HCT116 (cell line): ENCODE results near the gene PDE7B. TPM values are rescaled to one million over a fixed set of nuclear protein-coding genes. Genes with fewer than 3 reads are reported as not detected.

Experiments used
- ATAC-seq: fragments of 200-7000 bp; cut with Tn5 transposase; 2 replicates; pipeline ENCODE4 v1.9.1; 2020; ENCODE audit warnings: mild to moderate bottlenecking, moderate library complexity
- BruUV-seq: library from RNA; stranded (reverse); fragments of 400-500 nt; replicated peaks from 2 replicates; lab custom pipeline; 2021; lab: Mats Ljungman, UMichigan
- CTCF ChIA-PET: fragments of 300-600 bp; sonication (Branson Sonifier 250); formaldehyde crosslinking; loops from one replicate; lab custom pipeline; 2021; ENCODE audit warnings: antibody characterized with exemption; lab: Charles Lee
- POLR2A ChIA-PET: fragments of 300-600, 350-600 bp; sonication (Branson Sonifier 250); formaldehyde crosslinking; loops from one replicate; lab custom pipeline; 2021; ENCODE audit warnings: antibody characterized with exemption; lab: Charles Lee
- RAD21 ChIA-PET, 2 experiments: fragments of 300-600 bp; sonication (Branson Sonifier 250); formaldehyde crosslinking; loops; one replicate each; lab custom pipeline; 2023; ENCODE audit warnings: low total read pairs in 2 of 2; ENCODE audit not compliant: uncharacterized antibody in 2 of 2, unreplicated experiment in 2 of 2, low non-redundant PET in 1 of 2; lab: Charles Lee
- DNase-seq: peaks from one replicate; pipeline ENCODE4 v3.0.0-alpha.2; 2010; ENCODE audit warnings: low read depth, low spot score
- H2AFZ ChIP-seq: fragments of 200-600 bp; shearing (Covaris generic), sonication (generic); 2 replicates; pipeline ENCODE4 v1.6.1; 2017; ENCODE audit warnings: low read depth, mixed run types, mixed read lengths, antibody characterized with exemption, low read length; ENCODE audit not compliant: poor library complexity, severe bottlenecking
- H3K27ac ChIP-seq: 2 replicates; pipeline ENCODE4 v1.5.1; 2012; ENCODE audit warnings: low read depth, low read length
- H3K27me3 ChIP-seq: fragments of 200-600 bp; sonication (generic); 2 replicates; pipeline ENCODE4 v1.6.1; 2016; ENCODE audit warnings: mixed run types, low read length, mixed read lengths; ENCODE audit not compliant: insufficient read depth
- H3K36me3 ChIP-seq, 2 experiments: fragments of 200-500 bp in 1 of 2; fragments of 200-600 bp in 1 of 2; sonication (Bioruptor generic) in 1 of 2; sonication (generic) in 1 of 2; 2 replicates each; pipeline versions ENCODE4 v1.5.1 to v1.6.1; 2014 to 2016; ENCODE audit warnings: low read length in 2 of 2, inconsistent platforms in 1 of 2, mixed read lengths in 1 of 2, mixed run types in 1 of 2; ENCODE audit not compliant: insufficient read depth in 2 of 2, control insufficient read depth in 1 of 2
- H3K4me1 ChIP-seq, 2 experiments: fragments of 200-600 bp in 1 of 2; sonication (generic) in 1 of 2; 2 replicates each; pipeline versions ENCODE4 v1.5.1 to v1.6.1; 2012 to 2017; ENCODE audit warnings: low read length in 2 of 2, inconsistent platforms in 1 of 2, mild to moderate bottlenecking in 1 of 2, mixed read lengths in 1 of 2, mixed run types in 1 of 2, moderate library complexity in 1 of 2; ENCODE audit not compliant: insufficient read depth in 2 of 2, control insufficient read depth in 1 of 2
- H3K4me2 ChIP-seq: fragments of 200-600 bp; sonication (generic); 2 replicates; pipeline ENCODE4 v1.6.1; 2017; ENCODE audit warnings: mixed run types, low read length, mixed read lengths
- H3K4me3 ChIP-seq, 2 experiments: fragments of 200-600 bp in 1 of 2; sonication (generic) in 1 of 2; replicated peaks in 1 of 2; 2 replicates each; pipeline ENCODE4 v1.5.1; 2011 to 2016; ENCODE audit warnings: low read length in 2 of 2, control low read depth in 1 of 2, low read depth in 1 of 2, mild to moderate bottlenecking in 1 of 2, mixed read lengths in 1 of 2, mixed run types in 1 of 2
- H3K79me2 ChIP-seq: fragments of 200-600 bp; sonication (generic); 2 replicates; pipeline ENCODE4 v1.6.1; 2017; ENCODE audit warnings: mild to moderate bottlenecking, mixed run types, low read length, moderate library complexity, mixed read lengths; ENCODE audit not compliant: insufficient read depth
- H3K9ac ChIP-seq: fragments of 200-600 bp; sonication (generic); 2 replicates; pipeline ENCODE4 v1.6.1; 2016; ENCODE audit warnings: low read length, mixed read lengths
- H3K9me2 ChIP-seq: fragments of 200-600 bp; sonication (generic), shearing (Covaris generic); 2 replicates; pipeline ENCODE4 v1.6.1; 2017; ENCODE audit warnings: mixed run types, mild to moderate bottlenecking, moderate library complexity; ENCODE audit not compliant: insufficient read depth
- H3K9me3 ChIP-seq, 2 experiments: fragments of 200-500 bp in 1 of 2; fragments of 200-600 bp in 1 of 2; sonication (Bioruptor generic) in 1 of 2; sonication (generic) in 1 of 2; 2 replicates each; pipeline ENCODE4 v1.6.1; 2014 to 2017; ENCODE audit warnings: low read length in 2 of 2, mixed read lengths in 2 of 2, inconsistent platforms in 1 of 2, low read depth in 1 of 2, mild to moderate bottlenecking in 1 of 2, mixed run types in 1 of 2, moderate library complexity in 1 of 2; ENCODE audit not compliant: control insufficient read depth in 1 of 2, insufficient read depth in 1 of 2
- H4K20me1 ChIP-seq: fragments of 200-600 bp; sonication (generic), shearing (Covaris generic); 2 replicates; pipeline ENCODE4 v1.6.1; 2017; ENCODE audit warnings: mixed run types, mild to moderate bottlenecking, moderate library complexity; ENCODE audit not compliant: insufficient read depth
- ATF3 ChIP-seq: IDR thresholded peaks from 2 replicates; pipeline ENCODE4 v1.6.1; 2012
- CBX3 ChIP-seq: IDR thresholded peaks from 2 replicates; pipeline ENCODE4 v1.6.1; 2012; ENCODE audit warnings: low read depth
- CEBPB ChIP-seq: IDR thresholded peaks from 2 replicates; pipeline ENCODE4 v1.6.1; 2012; ENCODE audit warnings: low read depth
- CTCF ChIP-seq, 3 experiments: fragments of 200-600 bp in 1 of 3; sonication (generic) in 1 of 3; IDR thresholded peaks in 2 of 3; conservative IDR thresholded peaks in 1 of 3; 2 replicates each; pipeline ENCODE4 v1.5.1; 2012 to 2017; ENCODE audit warnings: low read depth in 2 of 3, low read length in 2 of 3, antibody characterized with exemption in 1 of 3, borderline replicate concordance in 1 of 3, control low read depth in 1 of 3, mild to moderate bottlenecking in 1 of 3, mixed read lengths in 1 of 3, mixed run types in 1 of 3, moderate library complexity in 1 of 3; ENCODE audit not compliant: insufficient read depth in 1 of 3
- EGR1 ChIP-seq: IDR thresholded peaks from 2 replicates; pipeline ENCODE4 v1.6.1; 2012; ENCODE audit warnings: low read depth
- EZH2 ChIP-seq: fragments of 200-600 bp; sonication (generic); IDR thresholded peaks from 2 replicates; pipeline ENCODE4 v1.6.1; 2017; ENCODE audit warnings: antibody characterized with exemption, mixed run types
- EZH2phosphoT487 ChIP-seq: fragments of 200-600 bp; IDR thresholded peaks from 2 replicates; pipeline ENCODE4 v1.6.1; 2018; ENCODE audit warnings: antibody characterized with exemption, borderline replicate concordance
- JUND ChIP-seq: IDR thresholded peaks from 2 replicates; pipeline ENCODE4 v1.6.1; 2012
- POLR2A ChIP-seq: IDR thresholded peaks from 2 replicates; pipeline ENCODE4 v1.7.0; 2011; ENCODE audit warnings: borderline replicate concordance; ENCODE audit not compliant: insufficient read depth, insufficient read length; ENCODE audit errors: extremely low read depth
- REST ChIP-seq: IDR thresholded peaks from 2 replicates; pipeline ENCODE4 v1.6.1; 2012; ENCODE audit warnings: low read depth
- SIN3A ChIP-seq: IDR thresholded peaks from 2 replicates; pipeline ENCODE4 v1.6.1; 2012; ENCODE audit warnings: low read depth
- SP1 ChIP-seq: IDR thresholded peaks from 2 replicates; pipeline ENCODE4 v1.6.1; 2012; ENCODE audit warnings: low read depth
- ZBTB33 ChIP-seq: IDR thresholded peaks from 2 replicates; pipeline ENCODE4 v1.6.1; 2011; ENCODE audit warnings: mild to moderate bottlenecking, low read length, moderate library complexity; ENCODE audit not compliant: insufficient replicate concordance; ENCODE audit errors: extremely low read depth
- ZNF274 ChIP-seq: fragments of 200-500 bp; sonication (Bioruptor generic); IDR thresholded peaks from 2 replicates; pipeline ENCODE4 v1.6.1; 2014; ENCODE audit warnings: mild to moderate bottlenecking, low read depth, low read length, inconsistent platforms
- intact Hi-C: fragments of 100-400 bp; cut with micrococcal nuclease; formaldehyde crosslinking; loops from 2 replicates; pipeline ENCODE4 v1.10.0; 2022
- total RNA-seq: library from RNA; stranded (reverse); gene quantifications from one replicate; pipeline ENCODE4 v1.2.1, GENCODE V29; 2021; ENCODE audit not compliant: unreplicated experiment

PDE7B gene
- total RNA-seq, 1 experiment from 2014 or later = 0.61 TPM

- no peak overlapping the region for H3K27ac ChIP-seq
- no peak overlapping the region for H3K9ac ChIP-seq
- H3K79me2 ChIP-seq = no peaks in the 10 kb centered on the region
- H3K4me3 ChIP-seq = no peak overlapping the region
- no peaks in the 10 kb centered on the region for H3K36me3 ChIP-seq
- no peaks in the 10 kb centered on the region for H3K9me3 ChIP-seq
- intact Hi-C loops = no loop called here
- no peak overlapping the region for H2AFZ ChIP-seq
- CTCF ChIA-PET = no interaction called here
- H4K20me1 ChIP-seq = no peaks in the 10 kb centered on the region
- ATAC-seq (no peak), DNase-seq (no peak)
- no TSS peak for BruUV-seq
- TF ChIP-seq SIN3A = no peak
- no peaks in the 10 kb centered on the region for H3K9me2 ChIP-seq
- H3K4me1 ChIP-seq = no peaks in the 10 kb centered on the region
- POLR2A ChIA-PET = no interaction called here
- no peak overlapping the region for H3K4me2 ChIP-seq
- RAD21 ChIA-PET = no interaction called here
- H3K27me3 ChIP-seq = no peaks in the 10 kb centered on the region
Measured at GRCh38 chr6:136158971-136159370, 307.5 kb downstream of the PDE7B start.

- H3K9me3 ChIP-seq = no peaks in the 10 kb centered on the region
- no peak overlapping the region for H3K9ac ChIP-seq
- no peak overlapping the region for H3K27ac ChIP-seq
- BruUV-seq = no TSS peak
- no peak overlapping the region for H3K4me3 ChIP-seq
- DNase-seq (no peak), ATAC-seq (no peak)
- H4K20me1 ChIP-seq = no peaks in the 10 kb centered on the region
- no peak overlapping the region for H2AFZ ChIP-seq
- CTCF ChIA-PET = no interaction called here
- no peak overlapping the region for H3K4me2 ChIP-seq
- intact Hi-C loops = no loop called here
- H3K4me1 ChIP-seq = no peaks in the 10 kb centered on the region
- H3K79me2 ChIP-seq = no peaks in the 10 kb centered on the region
- H3K27me3 ChIP-seq = no peaks in the 10 kb centered on the region
- H3K9me2 ChIP-seq = no peaks in the 10 kb centered on the region
- RAD21 ChIA-PET = no interaction called here
- no peaks in the 10 kb centered on the region for H3K36me3 ChIP-seq
- POLR2A ChIA-PET = no interaction called here
- no peak for TF ChIP-seq ATF3
- TF ChIP-seq CEBPB = no peak
- TF ChIP-seq CBX3 = no peak
- TF ChIP-seq EGR1 = no peak
- no peak for TF ChIP-seq SP1
- TF ChIP-seq EZH2 = no peak
- TF ChIP-seq SIN3A = no peak
- no peak for TF ChIP-seq ZNF274
- TF ChIP-seq REST = no peak
- TF ChIP-seq JUND = no peak
- no peak for TF ChIP-seq ZBTB33
- no peak for TF ChIP-seq CTCF (IDR thresholded peaks at IDR 0.05 in 2 of 3, conservative IDR thresholded peaks at IDR 0.05 in 1 of 3; ENCODE audit: borderline replicate concordance in 1 of 3, insufficient read depth in 1 of 3, low read depth in 2 of 3, low read length in 2 of 3)
- TF ChIP-seq EZH2phosphoT487 = no peak
- TF ChIP-seq POLR2A = no peak
Measured at GRCh38 chr6:136160250-136160649, 308.7 kb downstream of the PDE7B start.
